GM19193 (cell line): ENCODE data around the gene MS4A2.

Experiments used
- POLR2A ChIP-seq: IDR thresholded peaks from 4 replicates; pipeline ENCODE4 v1.6.1; 2011; ENCODE audit not compliant: insufficient read depth, insufficient read length; ENCODE audit errors: extremely low read depth

The MS4A2 gene

GRCh38 chr11:60095477-60096120 lies 7.1 kb downstream of the MS4A2 start:
- no peak for TF ChIP-seq POLR2A

- no peak for TF ChIP-seq POLR2A
Observed at GRCh38 chr11:60097189-60097588, 8.7 kb downstream of the MS4A2 start.

GRCh38 chr11:60098508-60098907 lies 10.0 kb downstream of the MS4A2 start:
- TF ChIP-seq POLR2A, result no peak

- TF ChIP-seq POLR2A, result no peak
Observed at GRCh38 chr11:60100516-60100915, 12.1 kb downstream of the MS4A2 start.

- no peak for TF ChIP-seq POLR2A
Observed at GRCh38 chr11:60111793-60112192, 23.3 kb downstream of the MS4A2 start.

- no peak for TF ChIP-seq POLR2A
Observed at GRCh38 chr11:60116996-60117790, 28.7 kb downstream of the MS4A2 start.

- no peak for TF ChIP-seq POLR2A
Observed at GRCh38 chr11:60118338-60118737, 29.9 kb downstream of the MS4A2 start.

GRCh38 chr11:60119710-60120109 lies 31.2 kb downstream of the MS4A2 start:
- TF ChIP-seq POLR2A, result no peak

GRCh38 chr11:60121264-60121663 lies 32.8 kb downstream of the MS4A2 start:
- no peak for TF ChIP-seq POLR2A

- no peak for TF ChIP-seq POLR2A
Observed at GRCh38 chr11:60122414-60123036, 34.1 kb downstream of the MS4A2 start.

- TF ChIP-seq POLR2A, result no peak
Observed at GRCh38 chr11:60124802-60125432, 36.5 kb downstream of the MS4A2 start.

GRCh38 chr11:60125956-60126585 lies 37.6 kb downstream of the MS4A2 start:
- TF ChIP-seq POLR2A, result no peak

- no peak for TF ChIP-seq POLR2A
Observed at GRCh38 chr11:60127311-60127811, 38.9 kb downstream of the MS4A2 start.

GRCh38 chr11:60128376-60128775 lies 39.9 kb downstream of the MS4A2 start:
- TF ChIP-seq POLR2A, result no peak

GRCh38 chr11:60129853-60130252 lies 41.4 kb downstream of the MS4A2 start:
- TF ChIP-seq POLR2A, result no peak
